HL-60 (cell line): ENCODE data around the gene GTF3C6.

Source experiments
- GABPA ChIP-seq: IDR thresholded peaks from 2 replicates; pipeline ENCODE4 v1.6.1; 2012; ENCODE audit warnings: low read depth
- POLR2AphosphoS5 ChIP-seq: IDR thresholded peaks from 2 replicates; pipeline ENCODE4 v1.6.1; 2012; ENCODE audit warnings: low read depth
- SPI1 ChIP-seq: IDR thresholded peaks from 2 replicates; pipeline ENCODE4 v1.6.1; 2012; ENCODE audit warnings: low read depth, mild to moderate bottlenecking, borderline replicate concordance
- TF ChIP-seq, protein P1 (sequence below): IDR thresholded peaks from one replicate; pipeline ENCODE4 v1.5.1; 2011; ENCODE audit warnings: low read length, control low read depth, inconsistent platforms; ENCODE audit not compliant: insufficient read depth
- TF ChIP-seq, protein P2 (sequence below): IDR thresholded peaks from 2 replicates; pipeline ENCODE4 v1.6.1; 2012; ENCODE audit warnings: low read depth; ENCODE audit not compliant: insufficient replicate concordance

DNA sequence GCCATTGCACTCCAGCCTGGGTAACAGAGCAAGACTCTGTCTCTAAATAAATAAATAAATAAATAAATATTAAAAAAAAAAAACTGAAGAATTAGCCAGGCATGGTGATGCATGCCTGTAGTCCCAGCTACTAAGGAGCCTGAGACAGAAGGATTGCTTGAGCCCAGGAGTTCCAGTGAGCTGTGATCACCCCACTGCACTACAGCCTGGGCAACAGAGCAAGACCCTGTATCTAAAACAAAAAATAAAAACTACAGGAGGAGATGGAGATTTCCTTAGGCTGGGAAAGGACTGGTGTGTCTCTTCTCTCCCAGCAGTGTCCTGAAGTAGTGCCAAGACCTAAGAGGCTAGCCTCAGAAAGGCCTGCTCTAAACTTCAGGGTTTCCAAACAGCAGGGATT lies 8.1 kb upstream of the GTF3C6 start:
- TF ChIP-seq, protein P1, sequence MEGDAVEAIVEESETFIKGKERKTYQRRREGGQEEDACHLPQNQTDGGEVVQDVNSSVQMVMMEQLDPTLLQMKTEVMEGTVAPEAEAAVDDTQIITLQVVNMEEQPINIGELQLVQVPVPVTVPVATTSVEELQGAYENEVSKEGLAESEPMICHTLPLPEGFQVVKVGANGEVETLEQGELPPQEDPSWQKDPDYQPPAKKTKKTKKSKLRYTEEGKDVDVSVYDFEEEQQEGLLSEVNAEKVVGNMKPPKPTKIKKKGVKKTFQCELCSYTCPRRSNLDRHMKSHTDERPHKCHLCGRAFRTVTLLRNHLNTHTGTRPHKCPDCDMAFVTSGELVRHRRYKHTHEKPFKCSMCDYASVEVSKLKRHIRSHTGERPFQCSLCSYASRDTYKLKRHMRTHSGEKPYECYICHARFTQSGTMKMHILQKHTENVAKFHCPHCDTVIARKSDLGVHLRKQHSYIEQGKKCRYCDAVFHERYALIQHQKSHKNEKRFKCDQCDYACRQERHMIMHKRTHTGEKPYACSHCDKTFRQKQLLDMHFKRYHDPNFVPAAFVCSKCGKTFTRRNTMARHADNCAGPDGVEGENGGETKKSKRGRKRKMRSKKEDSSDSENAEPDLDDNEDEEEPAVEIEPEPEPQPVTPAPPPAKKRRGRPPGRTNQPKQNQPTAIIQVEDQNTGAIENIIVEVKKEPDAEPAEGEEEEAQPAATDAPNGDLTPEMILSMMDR = no peak
- TF ChIP-seq POLR2AphosphoS5 (no peak), SPI1 (no peak), GABPA (no peak)
- TF ChIP-seq, protein P2, sequence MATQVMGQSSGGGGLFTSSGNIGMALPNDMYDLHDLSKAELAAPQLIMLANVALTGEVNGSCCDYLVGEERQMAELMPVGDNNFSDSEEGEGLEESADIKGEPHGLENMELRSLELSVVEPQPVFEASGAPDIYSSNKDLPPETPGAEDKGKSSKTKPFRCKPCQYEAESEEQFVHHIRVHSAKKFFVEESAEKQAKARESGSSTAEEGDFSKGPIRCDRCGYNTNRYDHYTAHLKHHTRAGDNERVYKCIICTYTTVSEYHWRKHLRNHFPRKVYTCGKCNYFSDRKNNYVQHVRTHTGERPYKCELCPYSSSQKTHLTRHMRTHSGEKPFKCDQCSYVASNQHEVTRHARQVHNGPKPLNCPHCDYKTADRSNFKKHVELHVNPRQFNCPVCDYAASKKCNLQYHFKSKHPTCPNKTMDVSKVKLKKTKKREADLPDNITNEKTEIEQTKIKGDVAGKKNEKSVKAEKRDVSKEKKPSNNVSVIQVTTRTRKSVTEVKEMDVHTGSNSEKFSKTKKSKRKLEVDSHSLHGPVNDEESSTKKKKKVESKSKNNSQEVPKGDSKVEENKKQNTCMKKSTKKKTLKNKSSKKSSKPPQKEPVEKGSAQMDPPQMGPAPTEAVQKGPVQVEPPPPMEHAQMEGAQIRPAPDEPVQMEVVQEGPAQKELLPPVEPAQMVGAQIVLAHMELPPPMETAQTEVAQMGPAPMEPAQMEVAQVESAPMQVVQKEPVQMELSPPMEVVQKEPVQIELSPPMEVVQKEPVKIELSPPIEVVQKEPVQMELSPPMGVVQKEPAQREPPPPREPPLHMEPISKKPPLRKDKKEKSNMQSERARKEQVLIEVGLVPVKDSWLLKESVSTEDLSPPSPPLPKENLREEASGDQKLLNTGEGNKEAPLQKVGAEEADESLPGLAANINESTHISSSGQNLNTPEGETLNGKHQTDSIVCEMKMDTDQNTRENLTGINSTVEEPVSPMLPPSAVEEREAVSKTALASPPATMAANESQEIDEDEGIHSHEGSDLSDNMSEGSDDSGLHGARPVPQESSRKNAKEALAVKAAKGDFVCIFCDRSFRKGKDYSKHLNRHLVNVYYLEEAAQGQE = no peak
